Nephron (organoid): Measurements from ENCODE around the gene CTXND1.

Experiments
- H3K27ac Mint-ChIP-seq, 3 experiments: 2 replicates each; pipeline ENCODE4 v1.8.0; 2020; ENCODE audit warnings: mixed read lengths in 3 of 3, mild to moderate bottlenecking in 2 of 3, moderate library complexity in 1 of 3
- H3K27me3 Mint-ChIP-seq: 2 replicates; pipeline ENCODE4 v1.8.0; 2021; ENCODE audit warnings: low read depth, mild to moderate bottlenecking, moderate library complexity, mixed read lengths
- H3K36me3 Mint-ChIP-seq: 2 replicates; pipeline ENCODE4 v1.8.0; 2020; ENCODE audit warnings: low read depth, mixed read lengths
- H3K4me1 Mint-ChIP-seq: 2 replicates; pipeline ENCODE4 v1.8.0; 2020; ENCODE audit warnings: mixed read lengths
- H3K4me3 Mint-ChIP-seq, 3 experiments: 2 replicates each; pipeline ENCODE4 v1.8.0; 2020; ENCODE audit warnings: mild to moderate bottlenecking in 3 of 3, mixed read lengths in 3 of 3, moderate library complexity in 2 of 3
- H3K9me3 Mint-ChIP-seq: 2 replicates; pipeline ENCODE4 v1.8.0; 2020; ENCODE audit warnings: mixed read lengths
- TF ChIP-seq, protein P1 (sequence below), 3 experiments: fragments of 200-600 bp; sonication (generic); IDR thresholded peaks; one replicate each; pipeline ENCODE4 v1.5.0; 2021; ENCODE audit warnings: antibody characterized with exemption in 3 of 3; ENCODE audit not compliant: unreplicated experiment in 3 of 3

Gene CTXND1

DNA sequence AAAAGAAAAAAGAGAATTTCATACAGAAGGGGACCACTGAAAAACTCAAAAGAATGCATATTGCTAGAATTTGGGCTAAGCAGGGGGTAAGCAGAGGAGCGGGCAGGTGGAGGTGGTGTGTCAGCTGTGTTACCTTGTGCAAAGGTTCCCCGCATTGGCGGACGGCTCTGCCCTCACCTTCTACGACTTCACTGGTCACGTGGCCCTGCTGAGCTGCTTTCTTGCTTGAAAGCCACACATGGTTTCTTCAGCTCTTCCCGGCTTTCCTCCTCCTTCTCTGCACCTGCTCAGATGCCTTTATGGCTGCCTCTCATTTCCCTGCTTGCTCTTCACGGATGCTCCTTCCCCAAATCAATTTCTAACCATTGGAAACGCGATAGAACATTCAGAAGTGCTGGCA is 68.7 kb downstream of the CTXND1 start:
- H3K36me3 Mint-ChIP-seq, result peaks cover 76% of the 10 kb centered on the region
- H3K27ac Mint-ChIP-seq, result peak overlapping the region; percentile 37 to 79 (median 47)
- TF ChIP-seq, protein P1, sequence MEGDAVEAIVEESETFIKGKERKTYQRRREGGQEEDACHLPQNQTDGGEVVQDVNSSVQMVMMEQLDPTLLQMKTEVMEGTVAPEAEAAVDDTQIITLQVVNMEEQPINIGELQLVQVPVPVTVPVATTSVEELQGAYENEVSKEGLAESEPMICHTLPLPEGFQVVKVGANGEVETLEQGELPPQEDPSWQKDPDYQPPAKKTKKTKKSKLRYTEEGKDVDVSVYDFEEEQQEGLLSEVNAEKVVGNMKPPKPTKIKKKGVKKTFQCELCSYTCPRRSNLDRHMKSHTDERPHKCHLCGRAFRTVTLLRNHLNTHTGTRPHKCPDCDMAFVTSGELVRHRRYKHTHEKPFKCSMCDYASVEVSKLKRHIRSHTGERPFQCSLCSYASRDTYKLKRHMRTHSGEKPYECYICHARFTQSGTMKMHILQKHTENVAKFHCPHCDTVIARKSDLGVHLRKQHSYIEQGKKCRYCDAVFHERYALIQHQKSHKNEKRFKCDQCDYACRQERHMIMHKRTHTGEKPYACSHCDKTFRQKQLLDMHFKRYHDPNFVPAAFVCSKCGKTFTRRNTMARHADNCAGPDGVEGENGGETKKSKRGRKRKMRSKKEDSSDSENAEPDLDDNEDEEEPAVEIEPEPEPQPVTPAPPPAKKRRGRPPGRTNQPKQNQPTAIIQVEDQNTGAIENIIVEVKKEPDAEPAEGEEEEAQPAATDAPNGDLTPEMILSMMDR (IDR thresholded peaks at IDR 0.05; ENCODE audit: unreplicated experiment in 3 of 3), result no peak
- no peak overlapping the region for H3K4me3 Mint-ChIP-seq
- H3K9me3 Mint-ChIP-seq, result no peaks in the 10 kb centered on the region
- H3K27me3 Mint-ChIP-seq, result no peaks in the 10 kb centered on the region
- peaks cover 52% of the 10 kb centered on the region for H3K4me1 Mint-ChIP-seq

GRCh38 chr15:80182611-80183261 is 69.3 kb downstream of the CTXND1 start:
- no peaks in the 10 kb centered on the region for H3K27me3 Mint-ChIP-seq
- TF ChIP-seq, protein P1 (IDR thresholded peaks at IDR 0.05; ENCODE audit: unreplicated experiment in 3 of 3), result no peak
- peaks cover 76% of the 10 kb centered on the region for H3K36me3 Mint-ChIP-seq
- peak overlapping the region in 1 of 3 experiments; percentile 28 for H3K4me3 Mint-ChIP-seq
- peak overlapping the region; percentile 37 to 79 (median 47) for H3K27ac Mint-ChIP-seq
- H3K4me1 Mint-ChIP-seq, result peaks cover 47% of the 10 kb centered on the region
- H3K9me3 Mint-ChIP-seq, result no peaks in the 10 kb centered on the region

- TF ChIP-seq, protein P1 (IDR thresholded peaks at IDR 0.05; ENCODE audit: unreplicated experiment in 3 of 3), result no peak
- H3K27ac Mint-ChIP-seq, result no peak overlapping the region
- no peaks in the 10 kb centered on the region for H3K9me3 Mint-ChIP-seq
- H3K4me3 Mint-ChIP-seq, result no peak overlapping the region
- peaks cover 43% of the 10 kb centered on the region for H3K4me1 Mint-ChIP-seq
- peaks cover 71% of the 10 kb centered on the region for H3K36me3 Mint-ChIP-seq
- H3K27me3 Mint-ChIP-seq, result no peaks in the 10 kb centered on the region
These were observed 71.0 kb downstream of the CTXND1 start for GRCh38 chr15:80180986-80181385.

- Mint-ChIP-seq H3K4me3 (no peak overlapping the region), H3K9me3 (no peaks in the 10 kb centered on the region), H3K27ac (no peak overlapping the region), H3K27me3 (no peaks in the 10 kb centered on the region), H3K4me1 (peaks cover 43% of the 10 kb centered on the region), H3K36me3 (peaks cover 71% of the 10 kb centered on the region)
- TF ChIP-seq, protein P1 (IDR thresholded peaks at IDR 0.05; ENCODE audit: unreplicated experiment in 3 of 3), result no peak
These were observed 71.5 kb downstream of the CTXND1 start for GRCh38 chr15:80180468-80180867.

DNA sequence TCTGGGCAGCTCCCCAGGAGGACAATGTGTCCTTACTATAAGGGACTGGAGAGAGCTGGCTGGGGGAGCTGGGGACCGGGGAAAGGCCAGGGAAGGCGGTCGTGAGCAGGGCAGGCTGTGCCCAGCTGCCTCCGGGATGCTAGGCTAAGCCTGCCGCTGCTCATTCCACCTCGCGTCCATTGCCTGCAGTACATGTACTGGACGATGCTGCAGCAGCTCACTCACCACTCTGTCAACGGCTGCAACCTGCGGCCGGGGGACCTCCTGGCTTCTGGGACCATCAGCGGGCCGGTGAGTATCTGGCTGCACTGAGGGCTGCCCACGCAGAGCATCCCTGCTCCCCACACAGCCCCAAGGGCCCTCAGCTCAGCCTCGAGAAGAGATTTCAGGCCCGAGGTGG is 72.1 kb downstream of the CTXND1 start:
- H3K9me3 Mint-ChIP-seq, result no peaks in the 10 kb centered on the region
- TF ChIP-seq, protein P1 (IDR thresholded peaks at IDR 0.05; ENCODE audit: unreplicated experiment in 3 of 3), result no peak
- peaks cover 67% of the 10 kb centered on the region for H3K36me3 Mint-ChIP-seq
- H3K4me1 Mint-ChIP-seq, result peaks cover 38% of the 10 kb centered on the region
- no peak overlapping the region for H3K4me3 Mint-ChIP-seq
- H3K27ac Mint-ChIP-seq, result no peak overlapping the region
- H3K27me3 Mint-ChIP-seq, result no peaks in the 10 kb centered on the region
